ENCODE measurements around the gene EPSTI1.

The EPSTI1 gene

DNA sequence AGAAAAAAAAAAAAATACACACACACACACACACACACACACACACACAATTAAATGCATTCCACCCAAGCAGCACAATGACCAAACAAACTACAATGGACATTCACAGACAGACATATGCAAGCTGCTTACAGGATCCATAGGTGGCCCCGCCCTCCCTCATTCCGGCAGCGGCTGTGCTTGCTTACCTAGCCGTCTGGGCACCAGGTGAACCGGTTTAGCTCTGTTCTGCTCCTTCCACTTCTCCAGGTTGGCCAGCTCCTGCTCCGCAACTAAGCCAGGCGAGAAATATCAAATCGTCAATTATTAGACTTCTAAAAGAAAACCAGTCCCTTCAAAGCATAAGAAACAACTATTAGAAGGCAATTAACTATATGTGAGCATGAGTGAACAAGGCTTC, 23.1 kb downstream of the EPSTI1 start:
- H3K4me1 ChIP-seq (ENCODE audit: control insufficient read depth in 2 of 2, insufficient read depth in 1 of 2, low read depth in 1 of 2, low read length in 2 of 2) = no peaks in the 10 kb centered on the region
- DNase-seq (ENCODE audit: low spot score) = no peak
- no peak overlapping the region for H2BK120ac ChIP-seq (ENCODE audit: low read depth, low read length)
- no peaks in the 10 kb centered on the region for H3K9me3 ChIP-seq (replicated peaks in 1 of 2; ENCODE audit: control insufficient read depth in 2 of 2, insufficient read depth in 1 of 2, low read depth in 1 of 2, low read length in 2 of 2)
- no peak overlapping the region for H2BK5ac ChIP-seq (ENCODE audit: low read length)
- H3K9ac ChIP-seq (ENCODE audit: low read depth, low read length, poor library complexity) = no peak overlapping the region
- H3K4me3 ChIP-seq (ENCODE audit: low read length in 2 of 2) = no peak overlapping the region
- H2AK5ac ChIP-seq (ENCODE audit: low read depth, low read length) = no peak overlapping the region
- peaks cover 0 to 2% (median 0%) of the 10 kb centered on the region in 3 experiments for H3K27me3 ChIP-seq (ENCODE audit: control insufficient read depth in 3 of 3, insufficient read depth in 3 of 3, low read depth in 1 of 3, low read length in 3 of 3)
- H2AFZ ChIP-seq (ENCODE audit: low read length) = no peak overlapping the region
- H3K23ac ChIP-seq (ENCODE audit: low read depth, low read length, poor library complexity) = no peak overlapping the region
- H3K36me3 ChIP-seq (replicated peaks in 1 of 2; ENCODE audit: control insufficient read depth in 2 of 2, insufficient read depth in 2 of 2, low read length in 2 of 2) = no peaks in the 10 kb centered on the region
- H2BK12ac ChIP-seq (ENCODE audit: low read length) = no peak overlapping the region
- H3K4me2 ChIP-seq (ENCODE audit: insufficient read depth, low read length, poor library complexity, severe bottlenecking) = no peak overlapping the region
- H3K79me1 ChIP-seq (ENCODE audit: low read depth, low read length) = no peaks in the 10 kb centered on the region
- H2BK15ac ChIP-seq (ENCODE audit: low read length) = no peak overlapping the region
- H3K18ac ChIP-seq (ENCODE audit: low read length) = no peak overlapping the region
- H4K91ac ChIP-seq (ENCODE audit: low read depth, low read length, poor library complexity) = no peak overlapping the region
- H3K14ac ChIP-seq (ENCODE audit: low read length) = no peak overlapping the region
- no peak overlapping the region for H3K27ac ChIP-seq (replicated peaks; ENCODE audit: low read length)
- no peak overlapping the region for H3K4ac ChIP-seq (ENCODE audit: low read length)
- no peak overlapping the region for H4K8ac ChIP-seq (ENCODE audit: low read depth, low read length)
- WGBS, 2 donors (ENCODE audit: extremely low coverage in 2 of 2, insufficient read length in 2 of 2, insufficient replicate concordance in 1 of 2) = no CpG with 5 or more reads among the region's 8 CpGs

DNA sequence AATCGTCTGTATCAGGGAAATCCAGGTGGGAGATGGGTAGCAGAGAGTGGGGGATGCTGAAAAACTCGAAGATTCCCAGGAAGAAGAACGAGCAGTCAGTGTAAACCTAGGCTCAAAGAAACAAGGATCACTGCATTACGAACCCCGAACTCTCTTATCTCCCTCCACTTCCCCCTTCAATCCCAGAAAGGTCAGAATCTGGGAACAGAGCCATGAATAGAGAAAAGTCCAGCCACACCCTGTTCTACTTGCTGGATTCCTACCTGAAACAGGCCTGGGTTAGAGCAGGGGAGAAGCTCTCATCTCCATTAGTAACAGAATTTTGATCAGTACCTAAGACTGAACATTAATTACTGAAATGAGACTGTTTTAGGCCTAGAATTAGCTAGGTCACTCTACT, 24.4 kb downstream of the EPSTI1 start:
- Histone ChIP-seq H3K9me3 (replicated peaks in 1 of 2; ENCODE audit: control insufficient read depth in 2 of 2, insufficient read depth in 1 of 2, low read depth in 1 of 2, low read length in 2 of 2) (no peaks in the 10 kb centered on the region), H3K23ac (ENCODE audit: low read depth, low read length, poor library complexity) (no peak overlapping the region), H2AFZ (ENCODE audit: low read length) (no peak overlapping the region), H3K4me2 (ENCODE audit: insufficient read depth, low read length, poor library complexity, severe bottlenecking) (no peak overlapping the region), H3K36me3 (replicated peaks in 1 of 2; ENCODE audit: control insufficient read depth in 2 of 2, insufficient read depth in 2 of 2, low read length in 2 of 2) (no peaks in the 10 kb centered on the region), H3K9ac (ENCODE audit: low read depth, low read length, poor library complexity) (no peak overlapping the region), H2BK15ac (ENCODE audit: low read length) (no peak overlapping the region), H4K91ac (ENCODE audit: low read depth, low read length, poor library complexity) (no peak overlapping the region), H3K4me3 (ENCODE audit: low read length in 2 of 2) (no peak overlapping the region), H3K27ac (replicated peaks; ENCODE audit: low read length) (no peak overlapping the region), H2AK5ac (ENCODE audit: low read depth, low read length) (no peak overlapping the region), H2BK12ac (ENCODE audit: low read length) (no peak overlapping the region), H4K8ac (ENCODE audit: low read depth, low read length) (no peak overlapping the region), H3K18ac (ENCODE audit: low read length) (no peak overlapping the region), H3K14ac (ENCODE audit: low read length) (no peak overlapping the region), H2BK120ac (ENCODE audit: low read depth, low read length) (no peak overlapping the region), H3K4me1 (ENCODE audit: control insufficient read depth in 2 of 2, insufficient read depth in 1 of 2, low read depth in 1 of 2, low read length in 2 of 2) (no peaks in the 10 kb centered on the region), H3K4ac (ENCODE audit: low read length) (no peak overlapping the region), H3K27me3 (ENCODE audit: control insufficient read depth in 3 of 3, insufficient read depth in 3 of 3, low read depth in 1 of 3, low read length in 3 of 3) (peaks cover 0 to 2% (median 0%) of the 10 kb centered on the region in 3 experiments), H2BK5ac (ENCODE audit: low read length) (no peak overlapping the region), H3K79me1 (ENCODE audit: low read depth, low read length) (no peaks in the 10 kb centered on the region)
- WGBS, 2 donors (ENCODE audit: extremely low coverage in 2 of 2, insufficient read length in 2 of 2, insufficient replicate concordance in 1 of 2) = no CpG with 5 or more reads among the region's 5 CpGs
- DNase-seq (ENCODE audit: low spot score) = no peak

DNA sequence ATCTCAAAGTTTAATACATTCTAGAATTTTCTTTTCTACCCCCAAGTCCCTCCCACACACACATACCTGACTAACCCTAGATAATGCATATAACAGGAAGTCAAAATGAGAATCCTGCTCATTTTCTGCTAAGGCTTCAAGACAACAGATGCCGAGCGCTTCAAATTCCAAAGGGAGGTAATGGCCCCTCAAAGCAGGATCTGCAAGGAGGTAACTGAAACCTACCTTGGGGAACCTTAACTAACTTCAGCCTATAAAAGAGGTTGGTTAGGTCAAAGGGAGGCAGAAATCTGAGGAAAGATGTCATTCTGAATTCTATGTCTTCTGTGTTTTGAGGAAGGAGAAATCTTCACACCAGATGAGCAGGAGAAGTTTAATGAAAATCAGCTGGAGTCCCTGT, 26.8 kb downstream of the EPSTI1 start:
- WGBS, 2 donors (ENCODE audit: extremely low coverage in 2 of 2, insufficient read length in 2 of 2, insufficient replicate concordance in 1 of 2) = no CpG with 5 or more reads among the region's 2 CpGs
- no peak overlapping the region for H3K18ac ChIP-seq (ENCODE audit: low read length)
- H3K27me3 ChIP-seq (ENCODE audit: control insufficient read depth in 3 of 3, insufficient read depth in 3 of 3, low read depth in 1 of 3, low read length in 3 of 3) = peaks cover 0 to 2% (median 0%) of the 10 kb centered on the region in 3 experiments
- H3K4me3 ChIP-seq (ENCODE audit: low read length in 2 of 2) = no peak overlapping the region
- no peak overlapping the region for H3K9ac ChIP-seq (ENCODE audit: low read depth, low read length, poor library complexity)
- no peak overlapping the region for H3K14ac ChIP-seq (ENCODE audit: low read length)
- no peaks in the 10 kb centered on the region for H3K79me1 ChIP-seq (ENCODE audit: low read depth, low read length)
- no peak overlapping the region for H3K23ac ChIP-seq (ENCODE audit: low read depth, low read length, poor library complexity)
- no peak overlapping the region for H4K8ac ChIP-seq (ENCODE audit: low read depth, low read length)
- H2AK5ac ChIP-seq (ENCODE audit: low read depth, low read length) = no peak overlapping the region
- no peak overlapping the region for H4K91ac ChIP-seq (ENCODE audit: low read depth, low read length, poor library complexity)
- H2BK5ac ChIP-seq (ENCODE audit: low read length) = no peak overlapping the region
- H3K27ac ChIP-seq (replicated peaks; ENCODE audit: low read length) = no peak overlapping the region
- peaks cover 0 to 3% of the 10 kb centered on the region in 2 donors for H3K4me1 ChIP-seq (ENCODE audit: control insufficient read depth in 2 of 2, insufficient read depth in 1 of 2, low read depth in 1 of 2, low read length in 2 of 2)
- H3K9me3 ChIP-seq (replicated peaks in 1 of 2; ENCODE audit: control insufficient read depth in 2 of 2, insufficient read depth in 1 of 2, low read depth in 1 of 2, low read length in 2 of 2) = no peaks in the 10 kb centered on the region
- H2BK120ac ChIP-seq (ENCODE audit: low read depth, low read length) = no peak overlapping the region
- no peaks in the 10 kb centered on the region for H3K36me3 ChIP-seq (replicated peaks in 1 of 2; ENCODE audit: control insufficient read depth in 2 of 2, insufficient read depth in 2 of 2, low read length in 2 of 2)
- H2BK15ac ChIP-seq (ENCODE audit: low read length) = no peak overlapping the region
- no peak overlapping the region for H3K4ac ChIP-seq (ENCODE audit: low read length)
- no peak overlapping the region for H2AFZ ChIP-seq (ENCODE audit: low read length)
- no peak overlapping the region for H3K4me2 ChIP-seq (ENCODE audit: insufficient read depth, low read length, poor library complexity, severe bottlenecking)
- no peak for DNase-seq (ENCODE audit: low spot score)
- H2BK12ac ChIP-seq (ENCODE audit: low read length) = no peak overlapping the region

DNA sequence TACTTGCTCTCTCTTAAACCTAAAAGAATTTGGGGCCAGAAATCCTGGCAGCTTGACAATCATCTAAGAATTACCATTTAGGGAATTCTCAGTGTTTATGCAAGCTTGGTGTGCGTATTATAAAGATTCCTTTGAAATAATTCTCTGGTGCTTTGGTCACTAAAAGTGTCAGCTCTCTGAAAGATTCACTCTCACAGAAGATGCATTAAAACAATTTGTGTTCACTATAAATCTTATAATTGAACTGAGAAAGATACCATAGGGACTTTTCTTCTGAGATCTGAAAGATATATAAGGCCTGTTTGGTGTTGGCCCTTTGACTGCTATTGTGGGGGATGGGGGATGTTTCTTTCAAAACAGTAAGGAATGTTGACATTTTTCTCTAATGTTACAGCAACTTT, 27.3 kb downstream of the EPSTI1 start:
- H3K27me3 ChIP-seq (ENCODE audit: control insufficient read depth in 3 of 3, insufficient read depth in 3 of 3, low read depth in 1 of 3, low read length in 3 of 3) = peaks cover 0 to 2% (median 0%) of the 10 kb centered on the region in 3 experiments
- H3K23ac ChIP-seq (ENCODE audit: low read depth, low read length, poor library complexity) = no peak overlapping the region
- no peak overlapping the region for H3K14ac ChIP-seq (ENCODE audit: low read length)
- H3K18ac ChIP-seq (ENCODE audit: low read length) = no peak overlapping the region
- H4K91ac ChIP-seq (ENCODE audit: low read depth, low read length, poor library complexity) = no peak overlapping the region
- WGBS, 2 donors (ENCODE audit: extremely low coverage in 2 of 2, insufficient read length in 2 of 2, insufficient replicate concordance in 1 of 2) = no CpG with 5 or more reads among the region's 1 CpG
- no peak overlapping the region for H2AFZ ChIP-seq (ENCODE audit: low read length)
- H4K8ac ChIP-seq (ENCODE audit: low read depth, low read length) = no peak overlapping the region
- H3K4me3 ChIP-seq (ENCODE audit: low read length in 2 of 2) = no peak overlapping the region
- H3K27ac ChIP-seq (replicated peaks; ENCODE audit: low read length) = no peak overlapping the region
- no peak overlapping the region for H2BK12ac ChIP-seq (ENCODE audit: low read length)
- no peak overlapping the region for H2AK5ac ChIP-seq (ENCODE audit: low read depth, low read length)
- no peak overlapping the region for H2BK5ac ChIP-seq (ENCODE audit: low read length)
- H3K4ac ChIP-seq (ENCODE audit: low read length) = no peak overlapping the region
- no peak overlapping the region for H2BK15ac ChIP-seq (ENCODE audit: low read length)
- no peaks in the 10 kb centered on the region for H3K36me3 ChIP-seq (replicated peaks in 1 of 2; ENCODE audit: control insufficient read depth in 2 of 2, insufficient read depth in 2 of 2, low read length in 2 of 2)
- H2BK120ac ChIP-seq (ENCODE audit: low read depth, low read length) = no peak overlapping the region
- peaks cover 0 to 3% of the 10 kb centered on the region in 2 donors for H3K4me1 ChIP-seq (ENCODE audit: control insufficient read depth in 2 of 2, insufficient read depth in 1 of 2, low read depth in 1 of 2, low read length in 2 of 2)
- no peak overlapping the region for H3K4me2 ChIP-seq (ENCODE audit: insufficient read depth, low read length, poor library complexity, severe bottlenecking)
- DNase-seq (ENCODE audit: low spot score) = no peak
- H3K9me3 ChIP-seq (replicated peaks in 1 of 2; ENCODE audit: control insufficient read depth in 2 of 2, insufficient read depth in 1 of 2, low read depth in 1 of 2, low read length in 2 of 2) = no peaks in the 10 kb centered on the region
- H3K79me1 ChIP-seq (ENCODE audit: low read depth, low read length) = no peaks in the 10 kb centered on the region
- no peak overlapping the region for H3K9ac ChIP-seq (ENCODE audit: low read depth, low read length, poor library complexity)
